SK-N-SH (cell line): ENCODE measurements around the gene TMEFF1. TPM values are rescaled to one million over a fixed set of nuclear protein-coding genes. Genes with fewer than 3 reads are reported as not detected.

Experiments
- CTCF ChIA-PET: fragments of 300-600, 350-600 bp; formaldehyde crosslinking; extraction: SDS; loops from one replicate; lab custom pipeline; 2021; lab: Yijun Ruan, JAX
- POLR2A ChIA-PET: fragments of 350-600 bp; sonication (Branson Sonifier 250); formaldehyde crosslinking; extraction: SDS; loops from one replicate; lab custom pipeline; 2020; ENCODE audit warnings: antibody characterized with exemption, inconsistent platforms; lab: Yijun Ruan, JAX
- DNase-seq: peaks from one replicate; pipeline ENCODE4 v3.0.0; 2012
- H2AFZ ChIP-seq: fragments of 200-600 bp; sonication (generic); 2 replicates; pipeline ENCODE4 v1.8.1; 2016; ENCODE audit warnings: antibody characterized with exemption, mild to moderate bottlenecking, low read depth
- H3F3A ChIP-seq: fragments of 200-600 bp; sonication (generic); replicated peaks from 2 replicates; pipeline ENCODE3; 2016; ENCODE audit warnings: antibody characterized with exemption, mild to moderate bottlenecking; ENCODE audit not compliant: insufficient read depth
- H3K27ac ChIP-seq, 2 experiments: fragments of 200-500 bp in 1 of 2; fragments of 200-600 bp in 1 of 2; sonication (Bioruptor generic) in 1 of 2; sonication (generic), shearing (Covaris generic) in 1 of 2; 2 replicates each; pipeline versions ENCODE4 v1.5.1 to v1.6.1; 2014 to 2016; ENCODE audit warnings: low read depth in 2 of 2, inconsistent platforms in 1 of 2, low read length in 1 of 2, mild to moderate bottlenecking in 1 of 2, mixed read lengths in 1 of 2
- H3K27me3 ChIP-seq: fragments of 200-600 bp; sonication (generic), shearing (Covaris generic); 2 replicates; pipeline ENCODE4 v1.6.1; 2016; ENCODE audit warnings: mixed run types; ENCODE audit not compliant: insufficient read depth
- H3K36me3 ChIP-seq, 2 experiments: fragments of 200-500 bp in 1 of 2; fragments of 200-600 bp in 1 of 2; sonication (Bioruptor generic) in 1 of 2; sonication (generic) in 1 of 2; replicated peaks in 1 of 2; 2 replicates each; pipeline versions ENCODE3 to v1.5.1; 2014 to 2016; ENCODE audit warnings: low read length in 1 of 2, mild to moderate bottlenecking in 1 of 2; ENCODE audit not compliant: insufficient read depth in 2 of 2, control insufficient read depth in 1 of 2
- H3K4me1 ChIP-seq, 2 experiments: fragments of 200-500 bp in 1 of 2; fragments of 200-600 bp in 1 of 2; sonication (Bioruptor generic) in 1 of 2; sonication (generic), shearing (Covaris generic) in 1 of 2; 2 replicates each; pipeline versions ENCODE4 v1.5.1 to v1.6.1; 2014 to 2016; ENCODE audit warnings: low read depth in 1 of 2, low read length in 1 of 2, mixed run types in 1 of 2; ENCODE audit not compliant: insufficient read depth in 2 of 2, control insufficient read depth in 1 of 2
- H3K4me2 ChIP-seq: fragments of 200-600 bp; sonication (generic), shearing (Covaris generic); 2 replicates; pipeline ENCODE4 v1.6.1; 2017; ENCODE audit warnings: mixed run types
- H3K4me3 ChIP-seq, 2 experiments: fragments of 200-500 bp in 1 of 2; fragments of 200-600 bp in 1 of 2; sonication (Bioruptor generic) in 1 of 2; sonication (generic), shearing (Covaris generic) in 1 of 2; 2 replicates each; pipeline versions ENCODE4 v1.5.1 to v1.8.1; 2014 to 2016; ENCODE audit warnings: low read depth in 2 of 2, inconsistent platforms in 1 of 2, low read length in 1 of 2, mild to moderate bottlenecking in 1 of 2, mixed read lengths in 1 of 2, moderate library complexity in 1 of 2
- H3K79me2 ChIP-seq: fragments of 200-600 bp; sonication (generic); 2 replicates; pipeline ENCODE4 v1.8.1; 2017; ENCODE audit warnings: mild to moderate bottlenecking; ENCODE audit not compliant: insufficient read depth
- H3K9ac ChIP-seq: fragments of 200-600 bp; sonication (generic); 2 replicates; pipeline ENCODE4 v1.6.1; 2017; ENCODE audit warnings: mixed run types
- H3K9me2 ChIP-seq: fragments of 200-600 bp; sonication (generic); 2 replicates; pipeline ENCODE4 v1.6.1; 2017; ENCODE audit warnings: mixed run types
- H3K9me3 ChIP-seq: fragments of 200-600 bp; sonication (generic); 2 replicates; pipeline ENCODE4 v1.6.1; 2017; ENCODE audit warnings: mixed run types, mild to moderate bottlenecking, moderate library complexity
- H4K20me1 ChIP-seq: fragments of 200-600 bp; sonication (generic); 2 replicates; pipeline ENCODE4 v1.6.1; 2017; ENCODE audit warnings: mild to moderate bottlenecking, mixed run types; ENCODE audit not compliant: insufficient read depth
- CHD2 ChIP-seq: fragments of 150-350 bp; IDR thresholded peaks from 2 replicates; pipeline ENCODE4 v1.6.1; 2018; ENCODE audit warnings: low read length; ENCODE audit not compliant: partially characterized antibody
- ELF1 ChIP-seq: IDR thresholded peaks from 2 replicates; pipeline ENCODE4 v1.4.0; 2012
- EP300 ChIP-seq, 2 experiments: IDR thresholded peaks; 2 replicates each; pipeline versions ENCODE4 v1.4.0 to v1.6.1; 2012; ENCODE audit warnings: borderline replicate concordance in 1 of 2, low read depth in 1 of 2, low read length in 1 of 2
- EZH2phosphoT487 ChIP-seq: fragments of 200-600 bp; sonication (generic); IDR thresholded peaks from 2 replicates; pipeline ENCODE4 v1.6.1; 2017; ENCODE audit warnings: low read depth, mixed run types, mild to moderate bottlenecking, antibody characterized with exemption, moderate library complexity, borderline replicate concordance
- FOSL2 ChIP-seq: IDR thresholded peaks from 2 replicates; pipeline ENCODE4 v1.4.0; 2012; ENCODE audit warnings: low read depth, mild to moderate bottlenecking, moderate library complexity, borderline replicate concordance
- FOXJ3 ChIP-seq: sonication (generic); formaldehyde crosslinking; IDR thresholded peaks from 2 replicates; pipeline ENCODE4 v1.5.1; 2020; ENCODE audit warnings: mild to moderate bottlenecking, missing genetic modification reagents
- FOXM1 ChIP-seq: IDR thresholded peaks from 2 replicates; pipeline ENCODE4 v1.4.0; 2012; ENCODE audit warnings: low read depth, mild to moderate bottlenecking
- GABPA ChIP-seq: IDR thresholded peaks from 2 replicates; pipeline ENCODE4 v1.4.0; 2012; ENCODE audit warnings: low read depth, mild to moderate bottlenecking
- GATA2 ChIP-seq: sonication (generic); formaldehyde crosslinking; IDR thresholded peaks from 2 replicates; pipeline ENCODE4 v1.5.0; 2020; ENCODE audit warnings: mild to moderate bottlenecking, missing genetic modification reagents
- JUND ChIP-seq: IDR thresholded peaks from 2 replicates; pipeline ENCODE4 v1.4.0; 2012
- MXI1 ChIP-seq: IDR thresholded peaks from 2 replicates; pipeline ENCODE4 v1.6.1; 2012; ENCODE audit warnings: mild to moderate bottlenecking, low read depth, low read length, improper control_type of control experiment
- NFIC ChIP-seq: IDR thresholded peaks from 2 replicates; pipeline ENCODE4 v1.4.0; 2012; ENCODE audit warnings: borderline replicate concordance
- NRF1 ChIP-seq: IDR thresholded peaks from 2 replicates; pipeline ENCODE4 v1.6.1; 2012; ENCODE audit warnings: low read depth, mild to moderate bottlenecking, low read length
- PBX3 ChIP-seq: IDR thresholded peaks from 2 replicates; pipeline ENCODE4; 2012
- POLR2AphosphoS5 ChIP-seq: IDR thresholded peaks from 2 replicates; pipeline ENCODE4 v1.6.1; 2012; ENCODE audit warnings: low read depth, low read length
- RAD21 ChIP-seq: IDR thresholded peaks from 2 replicates; pipeline ENCODE4 v1.6.1; 2012; ENCODE audit warnings: mild to moderate bottlenecking, low read length
- RXRA ChIP-seq: IDR thresholded peaks from 2 replicates; pipeline ENCODE4 v1.4.0; 2012; ENCODE audit warnings: low read depth, mild to moderate bottlenecking, borderline replicate concordance
- TCF12 ChIP-seq: IDR thresholded peaks from 2 replicates; pipeline ENCODE4 v1.4.0; 2012
- TEAD4 ChIP-seq: IDR thresholded peaks from 2 replicates; pipeline ENCODE4 v1.4.0; 2012; ENCODE audit warnings: mild to moderate bottlenecking, borderline replicate concordance; ENCODE audit not compliant: insufficient read depth
- USF1 ChIP-seq: IDR thresholded peaks from 2 replicates; pipeline ENCODE4 v1.4.0; 2012; ENCODE audit warnings: low read depth, borderline replicate concordance
- USF2 ChIP-seq: fragments of 150-350 bp; IDR thresholded peaks from 2 replicates; pipeline ENCODE4 v1.6.1; 2017; ENCODE audit warnings: antibody characterized with exemption, low read length, low read depth, borderline replicate concordance
- YY1 ChIP-seq: IDR thresholded peaks from 2 replicates; pipeline ENCODE4 v1.4.0; 2012; ENCODE audit warnings: low read depth, mild to moderate bottlenecking
- ZBTB33 ChIP-seq: IDR thresholded peaks from 2 replicates; pipeline ENCODE4 v1.4.0; 2012; ENCODE audit warnings: low read depth, borderline replicate concordance
- WGBS: methylation state at CpG from one replicate; pipeline ENCODE4 v1.1.6; 2017; ENCODE audit warnings: low lambda C conversion rate; 5-methylcytosine and 5-hydroxymethylcytosine counted together
- polyA plus RNA-seq, 3 experiments: library from polyadenylated mRNA; depleted of rRNA; stranded (reverse); fragments of >200 nt; gene quantifications; 2 replicates each; pipeline ENCODE4 v1.2.3, GENCODE V29; 2012

Gene TMEFF1
- polyA plus RNA-seq, 1 of the 3 experiments (the other 2 are of a cell fraction), result 2.5 TPM

- TF ChIP-seq USF1 (no peak), ELF1 (peak; percentile 43; the same call in 1 of the 2 replicates), MXI1 (no peak), FOXJ3 (CRISPR knock-in tag) (no peak), GATA2 (no peak), EZH2phosphoT487 (no peak), RXRA (peak; percentile 78; the same call in 1 of the 2 replicates), RAD21 (no peak), FOXM1 (no peak), NFIC (peak; percentile 28; the same call in 1 of the 2 replicates)
Observed at GRCh38 chr9:100587375-100587774, 114.4 kb downstream of the TMEFF1 start (continued).

- Histone ChIP-seq H3K9ac (no peak overlapping the region), H3K4me2 (peak overlapping the region; percentile 34; the same call in 1 of the 2 replicates), H4K20me1 (no peaks in the 10 kb centered on the region), H3K9me3 (no peaks in the 10 kb centered on the region), H3K36me3 (peaks cover 0 to 2% of the 10 kb centered on the region in 2 experiments), H3K79me2 (no peaks in the 10 kb centered on the region), H3K9me2 (no peaks in the 10 kb centered on the region), H3K4me3 (no peak overlapping the region), H2AFZ (no peak overlapping the region), H3K4me1 (peaks cover 0 to 30% of the 10 kb centered on the region in 2 experiments; a peak in 1 of 4 replicates), H3K27me3 (no peaks in the 10 kb centered on the region), H3K27ac (peak overlapping the region in 1 of 2 experiments; percentile 74; a peak in 2 of 4 replicates), H3F3A (peaks cover 31% of the 10 kb centered on the region)
- WGBS, result 76% methylated on average over 5 of the region's 5 CpGs
- TF ChIP-seq TEAD4 (0 out of 2 replicates have a peak, but pooled peaks have one; percentile 13), RAD21 (no peak), MXI1 (no peak), JUND (peak; percentile 77), POLR2AphosphoS5 (no peak), CHD2 (no peak), USF1 (no peak), GABPA (no peak), TCF12 (peak; percentile 41), PBX3 (peak; percentile 57), FOSL2 (peak; percentile 75; the same call in 1 of the 2 replicates), YY1 (no peak), NFIC (peak; percentile 60), RXRA (0 out of 2 replicates have a peak, but pooled peaks have one; percentile 24), EP300 (IDR thresholded peaks at IDR 0.05; ENCODE audit: borderline replicate concordance in 1 of 2, low read depth in 1 of 2, low read length in 1 of 2) (peak in 1 of 2 experiments; percentile 20; a peak in 1 of 4 replicates), ZBTB33 (no peak), USF2 (no peak), NRF1 (no peak)
- ChIA-PET CTCF (interaction anchor here (0.7 kb wide), 1 partner anchor 646 kb away, joined by 3 read pairs; no protein-coding TSS in a partner anchor), POLR2A (no interaction called here)
- no peak for DNase-seq
Observed at GRCh38 chr9:100589582-100589981, 116.6 kb downstream of the TMEFF1 start.
